BLaER1 treated with 17β-estradiol and CSF1 and Interleukin-3, amounts not matched to agents 10 nM and 100 nM (cell line): Measurements from ENCODE around the gene ZC3H12C.

Experiments used
- H3K27ac ChIP-seq, 11 experiments: shearing (Covaris generic); formaldehyde crosslinking; 2 replicates each; pipeline ENCODE4 v1.8.1; 2022
- H3K27me3 ChIP-seq, 11 experiments: shearing (Covaris generic); formaldehyde crosslinking; 2 replicates each; pipeline ENCODE4 v1.8.1; 2022
- H3K36me3 ChIP-seq, 11 experiments: shearing (Covaris generic); formaldehyde crosslinking; 2 replicates each; pipeline ENCODE4 v1.8.1; 2022
- H3K4me1 ChIP-seq, 10 experiments: shearing (Covaris generic); formaldehyde crosslinking; 2 replicates each; pipeline ENCODE4 v1.8.1; 2022
- H3K4me2 ChIP-seq, 11 experiments: shearing (Covaris generic); formaldehyde crosslinking; 2 replicates each; pipeline ENCODE4 v1.8.1; 2022
- H3K4me3 ChIP-seq, 10 experiments: shearing (Covaris generic); formaldehyde crosslinking; 2 replicates each; pipeline ENCODE4 v1.8.1; 2022
- H3K9ac ChIP-seq, 11 experiments: shearing (Covaris generic); formaldehyde crosslinking; 2 replicates each; pipeline ENCODE4 v1.8.1; 2022
- H3K9me3 ChIP-seq, 11 experiments: shearing (Covaris generic); formaldehyde crosslinking; replicated peaks in 1 of 11; 2 replicates each; pipeline ENCODE4 v1.8.1; 2022
- H4K20me1 ChIP-seq, 11 experiments: shearing (Covaris generic); formaldehyde crosslinking; 2 replicates each; pipeline ENCODE4 v1.8.1; 2022
- Cebpa-rat ChIP-seq, 11 experiments: shearing (Covaris generic); IDR thresholded peaks; 2 replicates each; pipeline ENCODE4 v1.8.1; 2022

The ZC3H12C gene

DNA sequence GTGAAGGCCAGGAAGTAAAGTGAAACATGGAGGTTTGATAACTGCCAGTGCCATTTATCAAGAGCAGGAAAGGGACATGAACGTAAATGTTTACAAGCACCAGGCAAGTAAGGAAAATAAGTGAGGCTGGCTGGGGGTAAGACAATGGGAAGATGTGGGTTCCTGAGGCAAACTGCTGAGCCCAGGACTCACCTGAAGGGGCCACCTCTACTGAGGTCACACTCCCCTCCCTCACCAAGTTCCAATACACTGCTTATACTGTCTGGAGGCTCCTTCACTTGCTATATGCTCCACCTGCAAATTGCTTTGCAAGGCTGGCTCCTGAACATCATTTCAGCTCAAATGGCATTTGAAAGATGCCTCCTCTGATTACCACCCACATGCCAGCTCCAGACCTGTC is 10.3 kb upstream of the ZC3H12C start:
- no peak overlapping the region for H3K4me3 ChIP-seq
- peaks cover 7 to 17% (median 14%) of the 10 kb centered on the region in 11 experiments for H3K9me3 ChIP-seq
- no peaks in the 10 kb centered on the region for H3K27me3 ChIP-seq
- no peak overlapping the region for H3K9ac ChIP-seq
- H4K20me1 ChIP-seq: no peaks in the 10 kb centered on the region
- H3K36me3 ChIP-seq: no peaks in the 10 kb centered on the region
- no peak overlapping the region for H3K27ac ChIP-seq
- no peak for TF ChIP-seq Cebpa-rat (IDR thresholded peaks at IDR 0.05)
- peaks cover 0 to 34% (median 1%) of the 10 kb centered on the region in 10 experiments; a peak in 10 of 20 replicates for H3K4me1 ChIP-seq
- H3K4me2 ChIP-seq: no peak overlapping the region

DNA sequence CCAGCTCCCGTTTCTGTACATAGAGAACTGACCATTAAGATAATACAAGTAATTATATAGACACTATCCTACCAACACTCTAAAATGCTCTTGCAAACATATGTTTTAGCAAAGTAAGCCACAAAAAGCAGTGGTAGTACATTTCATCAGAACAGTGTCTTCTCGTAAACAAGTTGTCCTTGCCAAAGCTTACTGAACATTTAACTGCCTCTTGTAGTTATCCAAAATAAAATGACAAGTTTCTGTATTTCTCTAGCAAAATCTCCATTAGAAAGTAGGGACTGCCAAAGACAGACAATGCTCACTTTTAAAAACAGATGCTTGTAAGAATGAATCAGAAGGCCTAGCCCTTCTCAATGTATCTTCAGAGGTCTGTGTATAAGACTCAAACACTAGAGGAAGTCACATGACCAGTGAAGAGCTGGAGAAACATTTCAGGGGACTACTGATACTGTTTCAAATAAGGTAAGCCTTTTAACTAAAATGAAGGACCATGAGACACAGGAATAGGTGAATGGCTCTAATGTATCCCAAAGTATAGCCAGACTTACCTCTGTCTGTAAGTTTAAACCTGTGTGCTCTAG is 7.8 kb upstream of the ZC3H12C start:
- Histone ChIP-seq H3K4me1 (peaks cover 0 to 48% (median 7%) of the 10 kb centered on the region in 10 experiments; a peak in 11 of 20 replicates), H3K4me2 (peak overlapping the region in 2 of 11 experiments; percentile 2 to 65; a peak in 3 of 22 replicates), H3K36me3 (no peaks in the 10 kb centered on the region), H3K27ac (no peak overlapping the region; a peak in 2 of 22 replicates), H3K4me3 (no peak overlapping the region), H3K9me3 (peaks cover 0 to 4% (median 0%) of the 10 kb centered on the region in 11 experiments; a peak in 2 of 22 replicates), H4K20me1 (no peaks in the 10 kb centered on the region), H3K9ac (no peak overlapping the region), H3K27me3 (no peaks in the 10 kb centered on the region)
- no peak for TF ChIP-seq Cebpa-rat (IDR thresholded peaks at IDR 0.05)

DNA sequence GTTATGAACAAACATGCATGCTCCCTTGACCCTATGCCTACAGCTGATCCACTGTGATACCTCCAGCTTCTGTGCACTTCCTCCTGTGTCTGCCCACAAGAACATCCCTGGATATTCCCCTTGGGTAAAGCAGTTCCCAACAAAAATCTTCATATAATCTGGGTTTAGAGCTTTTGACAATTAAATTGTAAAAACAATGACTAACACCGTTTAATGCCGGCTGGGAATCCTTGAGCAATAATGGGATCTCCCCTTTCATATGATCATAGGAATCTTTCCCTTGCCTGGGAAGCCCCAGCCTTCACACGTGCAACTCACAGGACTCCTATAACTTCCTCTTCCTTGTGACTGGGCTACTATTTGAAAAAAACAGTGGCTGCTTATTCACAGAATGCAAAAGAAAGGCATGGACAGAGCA is 6.3 kb upstream of the ZC3H12C start:
- H4K20me1 ChIP-seq: no peaks in the 10 kb centered on the region
- H3K27me3 ChIP-seq: no peaks in the 10 kb centered on the region
- 0 out of 22 replicates have a peak, but pooled peaks of 1 of the 11 experiments have one; percentile 38 for TF ChIP-seq Cebpa-rat (IDR thresholded peaks at IDR 0.05)
- peak overlapping the region in 2 of 11 experiments; percentile 13 to 50; a peak in 2 of 22 replicates for H3K9ac ChIP-seq
- peak overlapping the region in 4 of 11 experiments; percentile 4 to 67 (median 61); a peak in 6 of 22 replicates for H3K27ac ChIP-seq
- H3K4me3 ChIP-seq: no peak overlapping the region
- no peaks in the 10 kb centered on the region for H3K36me3 ChIP-seq
- H3K4me2 ChIP-seq: peak overlapping the region in 3 of 11 experiments; percentile 30 to 76 (median 65); a peak in 5 of 22 replicates
- peaks cover 0 to 4% (median 0%) of the 10 kb centered on the region in 11 experiments; a peak in 1 of 22 replicates for H3K9me3 ChIP-seq
- peaks cover 0 to 48% (median 8%) of the 10 kb centered on the region in 10 experiments; a peak in 15 of 20 replicates for H3K4me1 ChIP-seq

DNA sequence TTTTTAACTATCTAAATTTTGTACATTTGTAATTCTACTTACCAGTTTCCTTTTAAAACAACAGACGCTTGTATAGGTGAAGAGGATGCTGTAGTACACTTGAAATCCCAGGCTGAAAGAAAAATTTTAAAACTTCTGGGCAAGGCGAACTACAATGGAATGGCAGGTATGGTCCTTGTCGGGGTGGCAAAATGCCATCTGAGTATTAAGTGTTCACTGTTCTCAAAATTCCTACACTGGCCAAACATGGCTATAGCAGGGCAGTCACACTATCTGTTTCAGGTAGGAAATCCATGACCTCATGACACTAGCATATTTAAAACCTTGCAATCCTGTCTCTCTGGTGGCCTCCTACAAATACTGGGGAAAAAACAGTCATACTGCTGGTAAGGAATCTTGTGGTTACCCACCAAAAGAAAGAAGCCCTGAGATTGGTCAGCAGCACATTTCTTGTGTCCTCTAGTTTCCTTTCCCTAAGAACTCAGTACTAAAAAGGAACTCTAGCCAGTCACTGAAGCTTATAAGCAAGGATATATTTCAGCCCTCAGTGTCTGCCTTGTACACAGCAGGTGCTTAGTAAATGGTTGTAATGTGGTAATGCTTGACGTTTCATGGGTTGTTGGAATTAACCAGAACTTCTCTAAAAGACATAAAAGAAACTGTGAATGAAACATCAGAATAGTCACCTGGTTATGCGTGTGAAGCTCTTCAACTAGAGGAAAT is 5.2 kb upstream of the ZC3H12C start:
- no peaks in the 10 kb centered on the region for H3K36me3 ChIP-seq
- H3K4me3 ChIP-seq: peak overlapping the region in 1 of 10 experiments; percentile 5; a peak in 1 of 20 replicates
- H3K4me2 ChIP-seq: peak overlapping the region in 8 of 11 experiments; percentile 8 to 76 (median 24); a peak in 9 of 22 replicates
- H3K4me1 ChIP-seq: peaks cover 0 to 52% (median 14%) of the 10 kb centered on the region in 10 experiments; a peak in 16 of 20 replicates
- peak overlapping the region in 2 of 11 experiments; percentile 20; a peak in 2 of 22 replicates for H3K9ac ChIP-seq
- H3K27me3 ChIP-seq: no peaks in the 10 kb centered on the region
- no peaks in the 10 kb centered on the region for H4K20me1 ChIP-seq
- H3K9me3 ChIP-seq: peaks cover 0 to 4% (median 0%) of the 10 kb centered on the region in 11 experiments; a peak in 1 of 22 replicates
- no peak for TF ChIP-seq Cebpa-rat (IDR thresholded peaks at IDR 0.05)
- H3K27ac ChIP-seq: peak overlapping the region in 3 of 11 experiments; percentile 60 to 67 (median 62); a peak in 5 of 22 replicates

DNA sequence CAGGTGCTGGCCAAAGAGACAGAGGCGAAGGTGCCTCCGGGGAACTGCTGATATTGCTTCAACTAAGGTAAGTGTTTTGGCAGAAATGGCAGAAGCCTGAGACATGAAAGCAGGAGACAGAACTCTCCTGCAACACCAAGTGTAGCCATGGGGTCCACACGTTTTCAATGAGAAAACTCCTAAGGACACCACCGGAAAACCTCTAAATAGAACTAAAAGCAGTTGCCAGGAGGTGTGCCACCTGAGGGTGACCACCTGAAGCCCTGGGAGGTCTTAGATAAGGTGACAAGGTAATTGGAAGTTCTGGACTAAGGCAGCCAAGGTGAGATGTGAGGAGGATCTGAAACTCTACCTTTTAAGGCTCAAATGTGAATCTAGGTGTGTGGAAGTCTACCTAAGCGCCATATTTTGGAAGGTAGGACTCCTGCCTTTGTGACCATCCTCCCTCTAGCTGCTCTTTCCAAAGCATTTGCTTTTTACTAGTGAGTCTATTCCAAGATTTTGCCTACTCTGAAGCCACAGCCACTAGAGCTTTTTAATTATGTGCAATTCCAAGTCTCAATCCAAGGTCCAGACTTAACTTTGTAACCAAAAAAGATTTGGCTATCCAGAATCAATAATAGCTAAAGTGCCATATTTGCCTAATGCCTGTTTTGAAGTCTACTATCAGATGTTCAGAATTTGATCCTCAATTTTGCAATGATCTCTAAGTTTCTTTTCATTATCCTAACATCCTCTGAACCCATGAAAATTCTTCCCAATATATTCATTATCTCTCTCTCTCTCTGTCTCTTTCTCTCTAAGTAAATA is 4.5 kb upstream of the ZC3H12C start:
- Histone ChIP-seq H3K4me1 (peaks cover 0 to 52% (median 14%) of the 10 kb centered on the region in 10 experiments; a peak in 16 of 20 replicates), H3K9ac (peak overlapping the region in 1 of 11 experiments; percentile 20; a peak in 1 of 22 replicates), H3K4me3 (peak overlapping the region in 1 of 10 experiments; percentile 5; a peak in 1 of 20 replicates), H3K36me3 (no peaks in the 10 kb centered on the region), H3K27me3 (no peaks in the 10 kb centered on the region), H4K20me1 (no peaks in the 10 kb centered on the region), H3K9me3 (peaks cover 0 to 4% (median 0%) of the 10 kb centered on the region in 11 experiments; a peak in 1 of 22 replicates), H3K4me2 (peak overlapping the region in 5 of 11 experiments; percentile 15 to 76 (median 31); a peak in 7 of 22 replicates), H3K27ac (no peak overlapping the region; a peak in 3 of 22 replicates)
- no peak for TF ChIP-seq Cebpa-rat (IDR thresholded peaks at IDR 0.05)

DNA sequence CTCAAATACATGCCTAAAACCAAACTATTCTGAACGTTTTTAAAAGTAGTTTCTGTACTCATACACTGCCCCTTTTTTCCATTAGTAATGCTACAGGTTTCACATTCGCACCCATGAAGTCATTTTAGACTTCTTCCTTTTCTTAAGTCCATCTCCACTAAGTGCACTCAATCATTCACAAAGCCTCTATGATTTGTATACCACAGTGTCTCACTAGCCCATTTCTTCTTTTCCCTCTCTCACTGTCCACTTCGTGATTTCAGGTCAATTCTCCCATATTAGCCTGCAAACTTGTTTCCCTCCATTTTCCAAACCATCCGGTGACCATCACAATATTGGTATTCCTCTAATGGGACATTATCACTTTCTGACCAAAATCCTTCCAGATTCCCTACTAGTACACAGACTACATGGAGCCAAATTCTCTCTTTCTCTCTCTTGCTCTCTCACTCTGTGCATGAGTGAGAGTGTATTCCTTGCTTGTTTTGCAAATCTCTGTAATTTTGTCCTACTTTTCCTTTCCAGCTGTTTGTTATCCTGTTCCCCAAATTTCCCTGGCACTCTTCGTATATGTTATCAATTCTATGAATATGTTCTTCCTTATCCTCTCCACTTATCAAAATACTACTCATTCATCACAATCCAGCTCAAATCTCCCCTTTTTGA is 3.4 kb upstream of the ZC3H12C start:
- peaks cover 0 to 4% (median 0%) of the 10 kb centered on the region in 11 experiments; a peak in 1 of 22 replicates for H3K9me3 ChIP-seq
- no peak overlapping the region for H3K4me3 ChIP-seq
- TF ChIP-seq Cebpa-rat (IDR thresholded peaks at IDR 0.05): no peak
- peaks cover 8 to 60% (median 21%) of the 10 kb centered on the region in 10 experiments for H3K4me1 ChIP-seq
- H3K4me2 ChIP-seq: no peak overlapping the region; a peak in 1 of 22 replicates
- no peaks in the 10 kb centered on the region for H4K20me1 ChIP-seq
- no peaks in the 10 kb centered on the region for H3K27me3 ChIP-seq
- no peaks in the 10 kb centered on the region for H3K36me3 ChIP-seq
- no peak overlapping the region for H3K27ac ChIP-seq
- H3K9ac ChIP-seq: no peak overlapping the region

DNA sequence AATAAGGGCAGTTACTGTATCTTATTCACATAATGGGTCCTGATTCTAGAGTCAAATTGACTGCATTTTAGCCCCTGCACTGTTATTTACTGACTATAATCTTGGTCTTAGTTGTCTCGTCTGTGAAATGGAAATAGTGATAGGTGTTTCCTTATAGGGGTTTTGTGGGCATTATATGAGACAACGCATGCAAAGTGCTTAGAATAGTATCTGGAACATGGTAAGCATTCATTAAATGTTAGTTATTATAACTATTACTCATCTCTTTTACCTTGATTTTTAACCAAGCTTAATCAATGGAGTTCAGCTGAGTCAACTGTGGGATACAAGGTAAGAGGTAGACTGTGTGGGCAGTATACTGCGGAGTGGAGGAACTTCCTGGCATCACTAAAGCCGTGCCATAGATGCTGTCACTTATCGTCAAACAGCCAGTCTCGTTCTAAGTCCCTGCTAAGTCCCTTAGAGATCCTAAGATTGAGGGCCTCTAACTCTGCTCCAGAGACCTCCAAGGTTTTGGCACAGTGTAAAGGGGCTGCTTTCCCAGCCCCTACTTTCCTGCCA is 2.6 kb upstream of the ZC3H12C start:
- peaks cover 0 to 6% (median 0%) of the 10 kb centered on the region in 11 experiments; a peak in 2 of 22 replicates for H4K20me1 ChIP-seq
- H3K4me2 ChIP-seq: no peak overlapping the region
- H3K4me3 ChIP-seq: no peak overlapping the region

More for the DNA sequence above, 2.6 kb upstream of the ZC3H12C start:
- H3K9ac ChIP-seq: no peak overlapping the region
- no peaks in the 10 kb centered on the region for H3K36me3 ChIP-seq
- H3K27ac ChIP-seq: no peak overlapping the region
- peaks cover 16 to 62% (median 28%) of the 10 kb centered on the region in 10 experiments for H3K4me1 ChIP-seq
- no peaks in the 10 kb centered on the region for H3K27me3 ChIP-seq
- TF ChIP-seq Cebpa-rat (IDR thresholded peaks at IDR 0.05): no peak
- peaks cover 0 to 3% (median 0%) of the 10 kb centered on the region in 11 experiments; a peak in 1 of 22 replicates for H3K9me3 ChIP-seq
